Small intestine (tissue), 7 donors: ENCODE results near the gene ERICH6. TPM values are rescaled to one million over a fixed set of nuclear protein-coding genes. Genes with fewer than 3 reads are reported as not detected.

Experiments used
- DNase-seq, 2 donors: peaks; one replicate each; pipeline versions ENCODE4 v3.0.0 to v3.0.0-alpha.2; 2013
- FAIRE-seq: peaks from 2 replicates; lab custom pipeline; 2012; peaks lifted over from hg19 to GRCh38; lab: Jason Lieb, UNC
- H3K27ac ChIP-seq, 3 donors: one replicate each; pipeline ENCODE4 v1.5.1; 2013; ENCODE audit warnings: low read length in 2 of 3, mild to moderate bottlenecking in 2 of 3, control low read depth in 1 of 3, inconsistent platforms in 1 of 3, low read depth in 1 of 3, moderate library complexity in 1 of 3
- H3K27me3 ChIP-seq, 3 donors: one replicate each; pipeline ENCODE4 v1.6.1; 2013; ENCODE audit warnings: low read length in 3 of 3, inconsistent platforms in 1 of 3; ENCODE audit not compliant: control insufficient read depth in 3 of 3, insufficient read depth in 3 of 3
- H3K36me3 ChIP-seq, 3 donors: one replicate each; pipeline ENCODE4 v1.6.1; 2013; ENCODE audit warnings: low read length in 3 of 3, inconsistent platforms in 1 of 3, low read depth in 1 of 3, mild to moderate bottlenecking in 1 of 3, moderate library complexity in 1 of 3; ENCODE audit not compliant: control insufficient read depth in 3 of 3, insufficient read depth in 2 of 3
- H3K4me1 ChIP-seq, 3 donors: one replicate each; pipeline ENCODE4 v1.6.1; 2013; ENCODE audit warnings: low read length in 2 of 3, inconsistent platforms in 1 of 3, low read depth in 1 of 3, mild to moderate bottlenecking in 1 of 3, moderate library complexity in 1 of 3; ENCODE audit not compliant: control insufficient read depth in 3 of 3, insufficient read depth in 2 of 3
- H3K4me3 ChIP-seq, 3 donors: one replicate each; pipeline ENCODE4 v1.5.1; 2013; ENCODE audit warnings: low read length in 3 of 3, control low read depth in 1 of 3, inconsistent platforms in 1 of 3, low read depth in 1 of 3, mild to moderate bottlenecking in 1 of 3, moderate library complexity in 1 of 3
- H3K9me3 ChIP-seq, 2 donors: one replicate each; pipeline ENCODE4 v1.6.1; 2013; ENCODE audit warnings: low read depth in 1 of 2, low read length in 1 of 2; ENCODE audit not compliant: control insufficient read depth in 2 of 2, insufficient read depth in 1 of 2
- WGBS, 3 donors: extraction: QIAGEN DNeasy Blood & Tissue Kit; methylation state at CpG; one replicate each; pipeline ENCODE4 v1.1.7; 2013; 5-methylcytosine and 5-hydroxymethylcytosine counted together
- polyA plus RNA-seq, 4 donors: library from polyadenylated mRNA; stranded (reverse) in 3 of 4; unstranded in 1 of 4; fragments of 200-250 nt in 3 of 4; fragments of 120-200 nt in 1 of 4; gene quantifications; one replicate each; pipeline versions ENCODE4 v1.2.1 to v1.2.3, GENCODE V29; 2013
- donor health status: healthy with polysubstance abuse.
- donor health status: control.
- donor health status: control.
- donor health status: Bipolar disorder and iron deficiency.
- donor health status: healthy.

ERICH6 gene
- polyA plus RNA-seq, 4 donors, result 0.04 TPM; not detected in 3

DNA sequence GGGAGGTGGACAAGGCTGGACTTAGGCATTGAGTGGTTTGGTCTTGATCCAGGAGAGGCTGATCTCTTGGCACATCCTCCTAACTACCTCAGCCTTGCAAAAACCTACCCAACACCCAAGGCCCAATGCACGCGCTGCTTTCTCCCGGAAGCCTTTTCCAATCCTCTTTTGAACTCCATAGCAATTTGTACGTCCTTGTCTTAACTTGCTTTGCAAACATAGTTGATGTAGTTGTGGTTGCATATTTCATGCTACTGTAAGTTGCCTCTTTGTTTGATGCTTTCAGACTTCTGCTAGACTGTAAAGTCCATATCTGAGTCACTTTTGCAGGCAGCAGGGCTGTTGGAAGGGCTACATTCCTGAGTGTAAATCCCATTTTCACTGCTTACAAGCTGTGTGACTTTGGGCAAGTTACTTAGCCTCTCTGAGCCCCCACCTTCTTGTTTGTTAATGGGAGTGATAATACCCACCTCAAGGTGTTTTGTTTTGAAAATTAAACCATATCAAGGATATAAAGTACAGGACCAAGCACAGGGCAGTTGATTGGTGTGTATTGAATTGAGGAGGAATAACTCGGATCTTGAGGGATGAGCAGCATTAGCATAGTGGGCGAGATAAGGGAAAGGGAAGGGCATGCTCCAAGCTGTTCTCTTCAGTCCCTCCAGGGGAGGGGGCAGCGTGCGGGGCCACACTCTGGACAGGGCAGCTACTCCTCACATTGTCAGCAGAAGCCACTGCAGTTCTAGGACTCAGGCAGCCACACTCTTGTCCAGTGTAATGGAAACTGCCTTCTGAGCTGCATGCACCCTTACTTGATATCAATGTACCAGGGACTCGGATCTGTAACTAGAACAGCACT lies 30.4 kb upstream of the ERICH6 start:
- FAIRE-seq (no peak), DNase-seq (no peak)
- Histone ChIP-seq H3K4me3 (no peak overlapping the region), H3K9me3 (no peaks in the 10 kb centered on the region), H3K4me1 (peaks cover 0 to 20% (median 4%) of the 10 kb centered on the region in 3 donors), H3K36me3 (no peaks in the 10 kb centered on the region), H3K27me3 (no peaks in the 10 kb centered on the region), H3K27ac (no peak overlapping the region)
- WGBS, 3 donors, result 89 to 96% (median 92%) methylated on average over 9 of the region's 9 CpGs

- no peak overlapping the region for H3K4me3 ChIP-seq
- FAIRE-seq (no peak), DNase-seq (no peak)
- no peaks in the 10 kb centered on the region for H3K9me3 ChIP-seq
- WGBS, 3 donors, result 67 to 82% (median 68%) methylated on average over 8 of the region's 8 CpGs
- H3K36me3 ChIP-seq, result no peaks in the 10 kb centered on the region
- H3K27ac ChIP-seq, result no peak overlapping the region
- no peaks in the 10 kb centered on the region for H3K27me3 ChIP-seq
- peaks cover 0 to 14% (median 4%) of the 10 kb centered on the region in 3 donors for H3K4me1 ChIP-seq
These were observed 29.7 kb upstream of the ERICH6 start for GRCh38 chr3:150733373-150733935.

DNA sequence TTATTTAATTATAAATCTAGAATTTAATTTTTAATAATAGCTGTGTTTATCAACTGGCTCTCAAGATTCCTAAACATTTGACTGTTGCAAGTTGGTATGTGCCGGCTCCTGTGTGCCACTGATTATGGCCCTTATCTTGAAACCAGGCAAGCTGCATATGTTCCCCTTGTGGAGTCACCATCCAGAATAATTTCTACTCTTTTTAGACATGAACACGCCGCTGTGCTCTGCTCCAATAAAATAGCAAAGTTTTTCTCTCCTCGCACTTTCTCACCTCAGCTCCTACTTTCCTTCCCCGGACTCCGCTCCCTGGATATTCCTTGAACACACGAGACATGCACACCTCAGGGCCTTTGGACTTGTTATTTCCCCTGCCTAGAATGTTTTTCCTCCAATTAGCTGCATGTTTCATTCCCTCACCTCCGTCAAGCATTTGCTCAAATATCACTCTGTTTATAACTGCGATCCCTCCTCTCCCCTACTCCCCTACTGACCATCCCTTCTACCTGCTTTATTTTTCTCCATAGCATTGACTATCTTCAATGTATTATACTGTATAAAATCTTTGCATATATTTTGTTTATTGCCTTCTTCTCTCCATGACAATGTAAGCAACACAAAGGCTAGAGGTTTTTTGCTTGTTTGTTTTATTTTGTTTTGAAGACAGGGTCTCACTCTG lies 26.1 kb upstream of the ERICH6 start:
- DNase-seq (no peak), FAIRE-seq (no peak)
- no peaks in the 10 kb centered on the region for H3K36me3 ChIP-seq
- H3K4me1 ChIP-seq, result peaks cover 0 to 6% (median 0%) of the 10 kb centered on the region in 3 donors
- H3K9me3 ChIP-seq, result no peaks in the 10 kb centered on the region
- no peak overlapping the region for H3K4me3 ChIP-seq
- 79 to 91% (median 88%) methylated on average over 9 of the region's 9 CpGs for WGBS, 3 donors
- H3K27ac ChIP-seq, result no peak overlapping the region
- H3K27me3 ChIP-seq, result no peaks in the 10 kb centered on the region

GRCh38 chr3:150727653-150728502 lies 24.2 kb upstream of the ERICH6 start:
- FAIRE-seq, result no peak
- H3K27ac ChIP-seq, result peak overlapping the region in 1 of 3 donors; percentile 63
- WGBS, 3 donors, result 82 to 90% (median 89%) methylated on average over 19 of the region's 19 CpGs

GRCh38 chr3:150725548-150725947 lies 21.8 kb upstream of the ERICH6 start:
- no peak for FAIRE-seq
- 34 to 72% (median 49%) methylated on average over 7 of the region's 7 CpGs for WGBS, 3 donors
- Histone ChIP-seq H3K36me3 (no peaks in the 10 kb centered on the region), H3K4me1 (peaks cover 0 to 11% (median 0%) of the 10 kb centered on the region in 3 donors), H3K27me3 (no peaks in the 10 kb centered on the region), H3K9me3 (no peaks in the 10 kb centered on the region), H3K27ac (no peak overlapping the region), H3K4me3 (no peak overlapping the region)
- DNase-seq, result peak; percentile 63 to 85

More at GRCh38 chr3:150727653-150728502, 24.2 kb upstream of the ERICH6 start:
- no peaks in the 10 kb centered on the region for H3K27me3 ChIP-seq
- H3K4me3 ChIP-seq, result no peak overlapping the region
- H3K36me3 ChIP-seq, result no peaks in the 10 kb centered on the region
- DNase-seq, result no peak
- H3K4me1 ChIP-seq, result peaks cover 0 to 6% (median 0%) of the 10 kb centered on the region in 3 donors
- H3K9me3 ChIP-seq, result no peaks in the 10 kb centered on the region

- H3K27ac ChIP-seq, result no peak overlapping the region
- H3K27me3 ChIP-seq, result no peaks in the 10 kb centered on the region
- H3K36me3 ChIP-seq, result no peaks in the 10 kb centered on the region
- no peak for DNase-seq
- WGBS, 3 donors, result 57 to 72% (median 70%) methylated on average over 6 of the region's 6 CpGs
- no peak for FAIRE-seq
- H3K9me3 ChIP-seq, result no peaks in the 10 kb centered on the region
- H3K4me1 ChIP-seq, result peaks cover 0 to 11% (median 0%) of the 10 kb centered on the region in 3 donors
- H3K4me3 ChIP-seq, result no peak overlapping the region
These were observed 20.2 kb upstream of the ERICH6 start for GRCh38 chr3:150723946-150724345.

DNA sequence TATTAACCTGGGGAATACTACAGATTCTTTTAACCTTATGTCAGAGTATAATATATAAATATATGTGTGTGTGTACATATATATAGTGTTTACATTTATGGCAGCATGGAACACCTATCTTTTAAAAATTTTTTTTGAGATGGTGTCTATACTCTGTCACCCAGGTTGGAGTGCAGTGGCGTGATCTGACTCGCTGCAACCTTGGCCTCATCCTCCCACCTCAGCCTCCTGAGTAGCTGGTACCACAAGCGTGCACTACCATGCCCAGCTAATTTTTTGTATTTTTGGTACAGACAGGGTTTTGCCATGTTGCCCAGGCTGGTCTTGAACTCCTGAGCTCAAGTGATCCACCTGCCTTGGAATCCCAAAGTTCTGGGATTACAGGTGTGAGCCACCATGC lies 18.5 kb upstream of the ERICH6 start:
- 95 to 99% (median 96%) methylated on average over 3 of the region's 3 CpGs for WGBS, 3 donors
- no peak for DNase-seq

More for the DNA sequence above, 18.5 kb upstream of the ERICH6 start:
- no peak for FAIRE-seq
- Histone ChIP-seq H3K27me3 (no peaks in the 10 kb centered on the region), H3K4me3 (no peak overlapping the region), H3K4me1 (peaks cover 0 to 11% (median 0%) of the 10 kb centered on the region in 3 donors), H3K9me3 (no peaks in the 10 kb centered on the region), H3K36me3 (no peaks in the 10 kb centered on the region), H3K27ac (no peak overlapping the region)
